Breast epithelium (tissue), 3 donors: Measurements from ENCODE around the gene ZNF609.

Experiments
- CTCF ChIP-seq, 3 donors: fragments of 450-650 bp; IDR thresholded peaks; one replicate each; pipeline ENCODE4 v1.5.1; 2016 to 2017; ENCODE audit warnings: antibody characterized with exemption in 3 of 3, mild to moderate bottlenecking in 3 of 3, moderate library complexity in 3 of 3
- POLR2A ChIP-seq: fragments of 450-650 bp; IDR thresholded peaks from one replicate; pipeline ENCODE4 v1.6.1; 2016; ENCODE audit warnings: antibody characterized with exemption, mild to moderate bottlenecking, moderate library complexity
- POLR2AphosphoS5 ChIP-seq, 3 donors: sonication (generic); formaldehyde crosslinking; IDR thresholded peaks; one replicate each; pipeline ENCODE4 v1.6.1; 2017; ENCODE audit warnings: antibody characterized with exemption in 3 of 3

DNA sequence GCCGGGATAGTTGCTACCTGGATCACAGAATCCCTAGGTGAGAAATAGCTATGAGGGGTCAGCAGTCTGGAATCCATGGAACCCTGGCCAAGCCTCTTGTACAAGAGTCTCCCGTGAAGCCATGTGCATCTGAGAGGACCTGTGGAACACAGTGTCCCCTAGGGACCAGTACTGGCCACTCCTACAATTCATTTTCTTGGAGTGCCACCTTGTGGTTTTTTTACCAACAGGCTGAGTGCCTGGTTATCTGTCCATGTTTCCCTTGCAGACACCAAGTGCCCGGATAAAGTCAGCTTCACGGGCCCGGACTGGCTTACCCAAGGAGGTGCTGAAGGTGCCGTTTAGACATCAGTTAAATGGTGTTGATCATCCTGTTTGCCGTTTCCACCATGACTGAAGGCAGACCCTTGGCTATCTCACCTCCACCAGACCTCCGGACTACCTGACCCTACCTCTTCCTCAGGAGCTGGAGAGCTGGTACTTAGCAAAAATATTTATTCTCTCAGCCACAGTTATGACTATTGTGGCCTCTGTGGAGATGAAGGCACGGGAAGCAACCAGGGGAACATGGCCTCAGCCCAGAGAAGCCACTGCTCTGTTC lies 221.1 kb downstream of the ZNF609 start:
- no peak for TF ChIP-seq POLR2A
- peak; percentile 36 to 70 (median 64) for TF ChIP-seq CTCF (IDR thresholded peaks at IDR 0.05)
- TF ChIP-seq POLR2AphosphoS5 (IDR thresholded peaks at IDR 0.05): peak in 1 of 3 donors; percentile 29
